Hepatocyte (in vitro differentiated cells): ENCODE measurements around the gene TLX2. TPM values are rescaled to one million over a fixed set of nuclear protein-coding genes. Genes with fewer than 3 reads are reported as not detected.

Source experiments
- DNase-seq: peaks from one replicate; pipeline ENCODE4 v3.0.0-alpha.2; 2016; ENCODE audit warnings: low spot score
- H2AFZ ChIP-seq: fragments of 200-600 bp; sonication (generic); 2 replicates; pipeline ENCODE4 v1.6.0; 2016; ENCODE audit warnings: antibody characterized with exemption, mild to moderate bottlenecking
- H3K27ac ChIP-seq: fragments of 200-600 bp; sonication (generic); 2 replicates; pipeline ENCODE4 v1.5.1; 2016; ENCODE audit warnings: mild to moderate bottlenecking
- H3K27me3 ChIP-seq: fragments of 200-600 bp; sonication (generic); 2 replicates; pipeline ENCODE4 v1.6.1; 2016
- H3K36me3 ChIP-seq: fragments of 200-600 bp; sonication (generic); replicated peaks from 2 replicates; pipeline ENCODE4 v1.5.1; 2016; ENCODE audit warnings: low read depth; ENCODE audit not compliant: insufficient read depth
- H3K4me1 ChIP-seq: fragments of 200-600 bp; sonication (generic); 2 replicates; pipeline ENCODE4 v1.5.1; 2016; ENCODE audit warnings: mild to moderate bottlenecking, moderate library complexity; ENCODE audit not compliant: insufficient read depth
- H3K4me2 ChIP-seq: fragments of 200-600 bp; sonication (generic); 2 replicates; pipeline ENCODE4 v1.6.0; 2016
- H3K4me3 ChIP-seq: fragments of 200-600 bp; sonication (generic); 2 replicates; pipeline ENCODE4 v1.5.1; 2016; ENCODE audit warnings: mild to moderate bottlenecking
- H3K79me2 ChIP-seq: fragments of 200-600 bp; sonication (generic); 2 replicates; pipeline ENCODE4 v1.6.0; 2017; ENCODE audit warnings: mild to moderate bottlenecking
- H3K9me2 ChIP-seq: fragments of 200-600 bp; sonication (generic); replicated peaks from 2 replicates; pipeline ENCODE4 v1.6.0; 2017; ENCODE audit warnings: mild to moderate bottlenecking; ENCODE audit not compliant: insufficient read depth
- H3K9me3 ChIP-seq: fragments of 200-600 bp; sonication (generic); 2 replicates; pipeline ENCODE4 v1.5.1; 2016; ENCODE audit warnings: low read depth, mild to moderate bottlenecking
- H4K20me1 ChIP-seq: fragments of 200-600 bp; sonication (generic); 2 replicates; pipeline ENCODE4 v1.6.0; 2016; ENCODE audit warnings: mild to moderate bottlenecking; ENCODE audit not compliant: insufficient read depth, poor library complexity, severe bottlenecking
- EZH2 ChIP-seq: fragments of 200-600 bp; sonication (generic); IDR thresholded peaks from 2 replicates; pipeline ENCODE4 v1.6.1; 2016; ENCODE audit warnings: antibody characterized with exemption, mild to moderate bottlenecking, borderline replicate concordance
- EZH2phosphoT487 ChIP-seq: fragments of 200-600 bp; sonication (generic); IDR thresholded peaks from one replicate; pipeline ENCODE4 v1.6.1; 2018; ENCODE audit warnings: antibody characterized with exemption, mild to moderate bottlenecking, low read depth, moderate library complexity; ENCODE audit not compliant: unreplicated experiment, severe bottlenecking
- WGBS: methylation state at CpG from one replicate; pipeline ENCODE4 v1.1.6; 2016; ENCODE audit warnings: low lambda C conversion rate; ENCODE audit errors: missing lambda C conversion rate; 5-methylcytosine and 5-hydroxymethylcytosine counted together
- polyA plus RNA-seq: library from polyadenylated mRNA; unstranded; fragments of >200 nt; fragmentation: Nextera tagmentation; extraction: Ambion mirVana; gene quantifications from 2 replicates; pipeline ENCODE4 v1.2.1, GENCODE V29; 2016
- total RNA-seq: library from RNA; depleted of rRNA; stranded (reverse); fragments of >200 nt; gene quantifications from 2 replicates; pipeline ENCODE4 v1.2.3, GENCODE V29; 2014
- TF ChIP-seq, protein P1 (sequence below): fragments of 200-600 bp; sonication (generic); IDR thresholded peaks from 2 replicates; pipeline ENCODE4 v1.5.1; 2016; ENCODE audit warnings: antibody characterized with exemption, mild to moderate bottlenecking; ENCODE audit not compliant: poor library complexity

The TLX2 gene
- total and polyA plus RNA-seq, 2 experiments from 2014 or later = not detected

- 3% methylated on average over 11 of the region's 36 CpGs for WGBS
- TF ChIP-seq, protein P1, sequence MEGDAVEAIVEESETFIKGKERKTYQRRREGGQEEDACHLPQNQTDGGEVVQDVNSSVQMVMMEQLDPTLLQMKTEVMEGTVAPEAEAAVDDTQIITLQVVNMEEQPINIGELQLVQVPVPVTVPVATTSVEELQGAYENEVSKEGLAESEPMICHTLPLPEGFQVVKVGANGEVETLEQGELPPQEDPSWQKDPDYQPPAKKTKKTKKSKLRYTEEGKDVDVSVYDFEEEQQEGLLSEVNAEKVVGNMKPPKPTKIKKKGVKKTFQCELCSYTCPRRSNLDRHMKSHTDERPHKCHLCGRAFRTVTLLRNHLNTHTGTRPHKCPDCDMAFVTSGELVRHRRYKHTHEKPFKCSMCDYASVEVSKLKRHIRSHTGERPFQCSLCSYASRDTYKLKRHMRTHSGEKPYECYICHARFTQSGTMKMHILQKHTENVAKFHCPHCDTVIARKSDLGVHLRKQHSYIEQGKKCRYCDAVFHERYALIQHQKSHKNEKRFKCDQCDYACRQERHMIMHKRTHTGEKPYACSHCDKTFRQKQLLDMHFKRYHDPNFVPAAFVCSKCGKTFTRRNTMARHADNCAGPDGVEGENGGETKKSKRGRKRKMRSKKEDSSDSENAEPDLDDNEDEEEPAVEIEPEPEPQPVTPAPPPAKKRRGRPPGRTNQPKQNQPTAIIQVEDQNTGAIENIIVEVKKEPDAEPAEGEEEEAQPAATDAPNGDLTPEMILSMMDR = no peak
- TF ChIP-seq EZH2 = peak; percentile 15
- Histone ChIP-seq H3K27me3 (peaks cover 84% of the 10 kb centered on the region), H3K9me3 (no peaks in the 10 kb centered on the region), H3K4me2 (no peak overlapping the region), H4K20me1 (no peaks in the 10 kb centered on the region), H3K36me3 (no peaks in the 10 kb centered on the region), H3K4me3 (no peak overlapping the region), H3K9me2 (no peaks in the 10 kb centered on the region), H3K4me1 (peaks cover 10% of the 10 kb centered on the region), H3K79me2 (no peaks in the 10 kb centered on the region), H3K27ac (no peak overlapping the region), H2AFZ (no peak overlapping the region)
- DNase-seq = no peak
Observed at GRCh38 chr2:74512744-74513604, 1.3 kb upstream of the TLX2 start.

- Histone ChIP-seq H3K27me3 (peaks cover 92% of the 10 kb centered on the region), H3K36me3 (no peaks in the 10 kb centered on the region), H3K4me3 (no peak overlapping the region), H3K27ac (no peak overlapping the region), H3K9me2 (no peaks in the 10 kb centered on the region), H2AFZ (no peak overlapping the region), H3K9me3 (no peaks in the 10 kb centered on the region), H3K4me1 (peaks cover 6% of the 10 kb centered on the region), H3K4me2 (peak overlapping the region; percentile 64), H3K79me2 (no peaks in the 10 kb centered on the region), H4K20me1 (no peaks in the 10 kb centered on the region)
- TF ChIP-seq EZH2phosphoT487 (peak; percentile 83), EZH2 (peak; percentile 76)
- TF ChIP-seq, protein P1 = no peak
- WGBS = 3% methylated on average over 40 of the region's 52 CpGs
- DNase-seq = no peak
Observed at GRCh38 chr2:74513605-74514367, 464 bp upstream of the TLX2 start.

- 7% methylated on average over 52 of the region's 60 CpGs for WGBS
- peak overlapping the region; percentile 74 for H3K4me2 ChIP-seq
- DNase-seq = no peak
- H3K4me3 ChIP-seq = no peak overlapping the region
- no peaks in the 10 kb centered on the region for H4K20me1 ChIP-seq
- peaks cover 98% of the 10 kb centered on the region for H3K27me3 ChIP-seq
- no peaks in the 10 kb centered on the region for H3K79me2 ChIP-seq
- H3K9me3 ChIP-seq = no peaks in the 10 kb centered on the region
- peaks cover 6% of the 10 kb centered on the region for H3K4me1 ChIP-seq
- H3K36me3 ChIP-seq = no peaks in the 10 kb centered on the region
- H2AFZ ChIP-seq = peak overlapping the region; percentile 66
- H3K27ac ChIP-seq = no peak overlapping the region
- TF ChIP-seq EZH2 (peak; percentile 94), EZH2phosphoT487 (peak; percentile 14)
- TF ChIP-seq, protein P1 = no peak
- H3K9me2 ChIP-seq = no peaks in the 10 kb centered on the region
Observed at GRCh38 chr2:74515271-74515980, 1.2 kb downstream of the TLX2 start.
